ENCODE data around the gene ZNF280A. TPM values are rescaled to one million over a fixed set of nuclear protein-coding genes. Genes with fewer than 3 reads are reported as not detected.

The ZNF280A gene
- total and polyA plus RNA-seq, 2 of the 8 experiments (the other 6 are each of a cell fraction or from before 2014, with no cell fraction given), result 0.09 to 0.61 TPM

- no peaks in the 10 kb centered on the region for H3K79me1 ChIP-seq (ENCODE audit: low read depth, low read length)
- H3K18ac ChIP-seq (ENCODE audit: extremely low read depth, low read length), result no peak overlapping the region
- no peak overlapping the region for H2BK20ac ChIP-seq (ENCODE audit: low read length)
- FAIRE-seq (no peak), DNase-seq (ENCODE audit: low read depth in 1 of 2, low spot score in 2 of 2) (no peak)
- no peak overlapping the region for H3K23ac ChIP-seq (ENCODE audit: insufficient read length)
- H2AK5ac ChIP-seq (ENCODE audit: low read depth, low read length), result no peak overlapping the region
- H3K79me2 ChIP-seq (ENCODE audit: control insufficient read depth in 1 of 2, insufficient read depth in 2 of 2, low read length in 2 of 2), result peaks cover 0 to 6% of the 10 kb centered on the region in 2 experiments; a peak in 2 of 4 replicates
- no peak overlapping the region for H3K27ac ChIP-seq (ENCODE audit: low read depth, low read length)
- no peaks in the 10 kb centered on the region for H3K4me1 ChIP-seq (replicated peaks in 1 of 4; ENCODE audit: control insufficient read depth in 3 of 4, insufficient read depth in 4 of 4, low read length in 3 of 4)
- peaks cover 0 to 10% (median 2%) of the 10 kb centered on the region in 4 experiments; a peak in 4 of 7 replicates for H3K27me3 ChIP-seq (replicated peaks in 1 of 4; ENCODE audit: control insufficient read depth in 3 of 4, extremely low read depth in 1 of 4, insufficient read depth in 3 of 4, low read length in 3 of 4)
- H3K9me3 ChIP-seq (ENCODE audit: insufficient read depth in 2 of 2, low read depth in 1 of 2, low read length in 1 of 2), result no peaks in the 10 kb centered on the region; a peak in 1 of 4 replicates
- ChIA-PET POLR2A (ENCODE audit: partially characterized antibody) (no interaction called here), CTCF (ENCODE audit: partially characterized antibody) (interaction anchor here (1.2 to 1.6 kb wide), 6 partner anchors 31 to 85 kb away, joined by 3 to 8 read pairs (median 5); no protein-coding TSS in a partner anchor)
- H3K56ac ChIP-seq (replicated peaks; ENCODE audit: insufficient read length, low read depth, low read length), result no peak overlapping the region
- H4K20me1 ChIP-seq (replicated peaks in 1 of 2; ENCODE audit: control insufficient read depth in 1 of 2, insufficient read depth in 2 of 2, low read length in 2 of 2), result peaks cover 0 to 1% of the 10 kb centered on the region in 2 experiments
- H3K23me2 ChIP-seq (ENCODE audit: low read depth, low read length), result no peaks in the 10 kb centered on the region; the same call in 1 of the 2 replicates
- no peak overlapping the region for H2AFZ ChIP-seq (ENCODE audit: low read length)
- H2BK15ac ChIP-seq (ENCODE audit: low read length), result no peak overlapping the region
- no peak overlapping the region for H4K91ac ChIP-seq (replicated peaks; ENCODE audit: insufficient read length, low read length)
- H3K14ac ChIP-seq (ENCODE audit: insufficient read length), result no peak overlapping the region
- no peak overlapping the region for H3K4ac ChIP-seq (replicated peaks; ENCODE audit: insufficient read length, low read depth, low read length)
- H4K8ac ChIP-seq (ENCODE audit: extremely low read depth, insufficient read depth, low read length), result no peak overlapping the region
- 29% methylated on average over 13 of the region's 13 CpGs; no CpG with 5 or more reads in 1 of the 2 experiments for WGBS, 2 experiments (ENCODE audit: extremely low coverage in 1 of 2, insufficient coverage in 1 of 2, insufficient read length in 1 of 2, insufficient replicate concordance in 2 of 2, low coverage in 1 of 2, low lambda C conversion rate in 2 of 2, missing lambda C conversion rate in 1 of 2)
- H2BK5ac ChIP-seq (ENCODE audit: low read depth, low read length), result no peak overlapping the region
- no peak overlapping the region for H2BK12ac ChIP-seq (ENCODE audit: low read depth, low read length)
- peak overlapping the region; percentile 68 to 72 for H3K4me2 ChIP-seq (ENCODE audit: insufficient read depth in 1 of 2, low read depth in 2 of 2, low read length in 2 of 2)
- H3K36me3 ChIP-seq (ENCODE audit: control insufficient read depth in 2 of 4, insufficient read depth in 4 of 4, low read length in 3 of 4), result peaks cover 0 to 15% (median 2%) of the 10 kb centered on the region in 4 experiments; a peak in 5 of 8 replicates
- H2BK120ac ChIP-seq (replicated peaks; ENCODE audit: low read depth, low read length), result no peak overlapping the region
- peak overlapping the region; percentile 54 to 95 (median 88) for H3K4me3 ChIP-seq (ENCODE audit: extremely low read depth in 1 of 4, insufficient read depth in 2 of 4, low read depth in 3 of 4, low read length in 4 of 4)
- H3K9ac ChIP-seq (replicated peaks in 1 of 4; ENCODE audit: extremely low read depth in 1 of 4, low read depth in 3 of 4, low read length in 3 of 4), result peak overlapping the region in 3 of 4 experiments; percentile 53 to 78 (median 68); a peak in 5 of 7 replicates
- H4K5ac ChIP-seq (ENCODE audit: insufficient read length, low read depth, low read length), result no peak overlapping the region
- TF ChIP-seq ATF2 (IDR thresholded peaks at IDR 0.05; ENCODE audit: low read length) (no peak), SIX5 (IDR thresholded peaks at IDR 0.05; ENCODE audit: low read depth, low read length) (no peak), RBBP5 (IDR thresholded peaks at IDR 0.05; ENCODE audit: borderline replicate concordance, low read depth, low read length) (no peak), JUND (IDR thresholded peaks at IDR 0.05; ENCODE audit: low read length) (no peak), NANOG (IDR thresholded peaks at IDR 0.05; ENCODE audit: insufficient read depth, low read depth, low read length, poor library complexity, severe bottlenecking) (no peak), BACH1 (IDR thresholded peaks at IDR 0.05; ENCODE audit: low read length) (no peak), RNF2 (IDR thresholded peaks at IDR 0.05; ENCODE audit: borderline replicate concordance, low read depth, low read length, missing control alignments, poor library complexity, severe bottlenecking) (no peak), GABPA (IDR thresholded peaks at IDR 0.05; ENCODE audit: borderline replicate concordance, insufficient read depth, low read length) (no peak), BCL11A (IDR thresholded peaks at IDR 0.05; ENCODE audit: low read depth in 2 of 2, low read length in 2 of 2) (no peak), KDM5A (IDR thresholded peaks at IDR 0.05; ENCODE audit: low read length) (no peak)
Observed at GRCh38 chr22:22507743-22508273, 12.3 kb downstream of the ZNF280A start.

Data from H1 (cell line).